ENCODE measurements around the gene LAGE3.

Gene LAGE3

DNA sequence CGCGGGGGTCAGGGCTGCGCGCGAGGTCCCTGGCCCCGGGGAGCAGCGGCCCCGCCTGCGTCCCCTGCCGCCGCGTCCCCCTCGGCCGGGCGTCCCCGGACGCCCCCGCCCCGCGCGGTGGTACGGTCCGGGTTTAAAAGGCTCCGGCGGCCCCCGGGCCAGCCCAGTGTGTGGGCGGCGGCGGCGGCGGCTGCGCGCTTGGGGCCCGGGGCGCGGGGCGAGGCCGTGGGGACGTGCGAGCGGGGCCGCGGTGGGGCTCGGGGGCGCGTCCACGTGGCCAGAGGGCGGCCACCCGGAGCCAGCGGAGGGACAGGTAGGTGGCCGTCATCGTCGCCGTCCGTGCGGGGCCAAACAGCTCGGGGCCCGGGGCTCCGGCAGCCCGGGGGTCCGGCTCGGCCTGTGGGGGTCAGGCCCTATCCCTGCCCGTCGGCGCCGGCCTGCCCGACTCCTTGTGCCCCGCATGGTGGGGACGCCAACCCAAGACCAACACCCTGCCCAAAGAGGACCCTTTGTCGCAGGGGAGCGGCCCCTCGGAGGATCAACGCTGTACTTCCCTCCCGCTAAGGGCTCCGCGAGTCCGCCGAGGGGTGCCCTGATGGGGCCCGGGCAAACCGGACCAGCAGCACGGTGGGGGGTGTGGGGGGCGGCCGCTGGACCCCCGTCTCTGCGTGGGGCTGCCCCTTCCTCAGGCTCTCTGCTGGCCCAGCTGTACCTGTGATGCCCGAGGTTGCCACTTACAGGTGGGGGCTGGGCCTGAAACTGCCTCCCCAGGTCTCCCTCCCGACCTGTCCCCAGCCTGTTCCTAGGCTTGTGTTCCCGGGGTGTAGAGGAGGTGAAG, 20.7 kb downstream of the LAGE3 start, which contains the start of gene PLXNA3:
PLXNA3 (plus strand) TSS at position 166 of the 838 bp plus-strand sequence. CDS start 1,903 bp downstream, outside the sequence.
- peak; percentile 72 for DNase-seq (ENCODE audit: low spot score)

GRCh38 chrX:154457491-154458115, 21.5 kb downstream of the LAGE3 start:
- DNase-seq (ENCODE audit: low spot score) = peak; percentile 81
- no peak for FAIRE-seq

More for the DNA sequence above, 20.7 kb downstream of the LAGE3 start, which contains the start of gene PLXNA3:
- FAIRE-seq = no peak

DNA sequence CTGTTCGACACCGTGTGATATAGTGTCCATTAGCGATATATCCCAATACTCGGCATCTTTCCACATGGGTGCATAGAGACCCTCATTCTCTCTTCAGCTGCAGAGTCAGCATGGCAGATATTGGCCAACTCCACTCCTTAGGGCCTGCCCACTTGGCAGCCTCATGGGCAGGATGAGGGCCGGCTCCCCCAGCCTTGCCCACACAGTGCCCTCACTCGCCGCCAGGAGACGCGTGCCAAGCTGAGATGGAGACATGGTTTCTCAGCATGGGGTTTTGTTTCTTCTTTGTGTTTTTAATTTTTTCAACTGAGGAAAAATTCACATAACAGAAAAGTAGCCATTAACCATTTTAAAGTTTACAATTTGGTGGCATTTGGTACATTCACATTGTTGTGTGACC, 26.3 kb downstream of the LAGE3 start:
- FAIRE-seq = no peak
- DNase-seq (ENCODE audit: low spot score) = no peak

DNA sequence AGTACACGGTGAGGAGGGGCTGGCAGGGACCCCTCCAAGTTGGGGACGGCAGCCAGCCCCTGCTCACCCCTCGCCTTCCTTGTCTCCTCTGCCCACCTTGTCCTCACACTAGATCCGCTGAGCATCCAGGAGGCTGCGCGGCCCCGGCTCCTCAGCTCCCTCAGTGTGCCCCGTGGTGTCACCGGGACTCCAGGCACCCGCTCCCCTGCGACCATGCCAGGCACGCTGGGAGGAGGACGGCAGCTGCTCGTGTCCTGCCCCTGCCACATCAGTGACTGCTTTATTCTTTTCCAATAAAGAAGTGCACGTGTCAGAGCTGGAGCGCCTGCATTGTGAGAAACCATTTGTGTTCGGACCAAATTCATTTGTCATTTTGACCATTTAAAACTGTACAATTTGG, 28.8 kb downstream of the LAGE3 start:
- DNase-seq (ENCODE audit: low spot score) = no peak
- FAIRE-seq = no peak

GRCh38 chrX:154449618-154450017, 29.5 kb downstream of the LAGE3 start:
- DNase-seq (ENCODE audit: low spot score) = no peak
- no peak for FAIRE-seq

- DNase-seq (ENCODE audit: low spot score) = no peak
- no peak for FAIRE-seq
Observed at GRCh38 chrX:154448484-154448883, 30.6 kb downstream of the LAGE3 start.

DNA sequence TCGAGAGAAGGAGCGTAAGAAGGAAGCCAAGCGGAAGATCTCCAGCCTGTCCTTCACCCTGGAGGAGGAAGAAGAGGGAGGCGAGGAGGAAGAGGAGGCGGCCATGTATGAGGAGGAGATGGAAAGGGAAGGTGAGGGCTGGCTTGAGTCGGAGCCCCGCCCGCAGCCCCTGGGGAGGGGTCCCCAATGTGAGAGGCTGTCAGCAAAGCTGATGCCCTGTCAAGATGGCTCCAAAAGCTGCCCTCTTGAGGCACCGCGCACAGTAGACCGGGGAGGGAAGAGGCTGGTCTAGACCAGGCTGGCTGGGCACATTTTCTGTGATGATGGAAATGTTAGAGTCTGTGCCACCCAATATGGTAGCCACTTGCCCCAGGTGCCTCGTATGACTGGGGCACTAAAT, 32.7 kb downstream of the LAGE3 start:
- DNase-seq (ENCODE audit: low spot score) (no peak), FAIRE-seq (no peak)

DNA sequence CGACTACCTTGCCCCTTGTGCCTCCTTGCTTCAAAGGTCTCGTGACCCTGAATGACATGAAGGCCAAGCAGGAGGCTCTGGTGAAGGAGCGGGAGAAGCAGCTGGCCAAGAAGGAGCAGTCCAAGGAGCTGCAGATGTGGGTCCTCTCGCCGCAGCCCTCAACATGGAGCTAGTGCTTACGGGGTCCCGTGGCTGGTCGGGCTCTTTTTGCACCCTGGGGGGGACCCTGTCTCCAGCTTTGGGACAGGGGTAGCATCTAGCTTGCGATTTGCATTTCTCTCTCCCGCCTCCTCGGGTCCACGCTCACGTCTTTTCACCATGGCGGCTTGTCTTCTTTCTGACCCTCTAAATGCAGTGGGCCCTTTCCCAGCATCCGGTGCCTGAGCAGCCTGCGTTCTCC, 33.3 kb downstream of the LAGE3 start:
- no peak for DNase-seq (ENCODE audit: low spot score)
- FAIRE-seq = no peak

DNA sequence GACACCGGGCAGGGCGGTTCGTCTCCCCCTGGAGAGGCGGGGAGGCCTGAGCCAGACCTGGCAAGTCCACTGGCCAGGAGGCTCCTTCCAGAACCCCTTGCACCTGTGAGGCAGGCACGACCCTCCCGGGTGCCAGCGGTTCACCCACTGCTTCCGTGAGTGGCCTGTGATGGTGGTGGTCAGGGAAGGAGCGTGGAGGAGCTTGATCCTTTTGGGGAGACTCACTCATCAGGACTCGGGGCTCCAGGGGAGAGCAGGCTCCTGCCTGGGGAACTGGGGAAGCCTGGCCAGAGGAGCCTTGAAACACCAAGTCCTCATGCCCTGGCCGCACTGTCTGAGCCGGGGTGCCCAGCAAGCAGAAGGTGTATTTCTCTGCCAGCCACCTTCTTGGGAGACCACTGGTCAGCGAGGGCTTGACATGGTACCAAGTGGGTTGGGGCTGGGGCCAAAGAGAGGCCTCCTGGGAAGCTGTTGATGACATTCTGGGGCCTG, 34.3 kb downstream of the LAGE3 start:
- FAIRE-seq (no peak), DNase-seq (ENCODE audit: low spot score) (no peak)

GRCh38 chrX:154443992-154444754, 34.9 kb downstream of the LAGE3 start, which contains the start of gene FAM50A:
FAM50A (plus strand) TSS chrX:154444141; CDS start chrX:154444236, 95 bp downstream.
- DNase-seq (ENCODE audit: low spot score) (peak; percentile 88), FAIRE-seq (no peak)

- no peak for FAIRE-seq
- DNase-seq (ENCODE audit: low spot score) = no peak
Observed at GRCh38 chrX:154443479-154443910, 35.6 kb downstream of the LAGE3 start.

GRCh38 chrX:154441984-154442707, 36.9 kb downstream of the LAGE3 start:
- DNase-seq (ENCODE audit: low spot score) = no peak
- FAIRE-seq = no peak

DNA sequence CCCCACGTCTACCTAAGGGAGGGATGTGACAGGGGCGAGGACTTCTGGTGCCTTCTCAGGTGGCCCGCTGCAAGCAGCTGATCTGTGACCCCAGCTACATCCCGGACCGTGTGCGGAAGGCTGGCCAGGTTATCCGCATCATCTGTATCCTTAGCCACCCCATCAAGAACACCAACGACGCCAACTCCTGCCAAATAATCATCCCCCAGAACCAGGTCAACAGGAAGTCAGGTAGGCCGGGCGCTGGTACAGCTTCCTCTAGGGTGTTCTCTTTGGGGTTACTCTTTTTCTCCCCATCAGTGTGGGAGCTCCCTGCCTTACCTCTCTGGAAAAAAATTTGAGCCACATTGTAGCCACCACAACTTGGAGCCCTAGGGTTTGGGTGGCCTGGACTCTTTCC, 37.5 kb downstream of the LAGE3 start:
- no peak for DNase-seq (ENCODE audit: low spot score)
- no peak for FAIRE-seq

DNA sequence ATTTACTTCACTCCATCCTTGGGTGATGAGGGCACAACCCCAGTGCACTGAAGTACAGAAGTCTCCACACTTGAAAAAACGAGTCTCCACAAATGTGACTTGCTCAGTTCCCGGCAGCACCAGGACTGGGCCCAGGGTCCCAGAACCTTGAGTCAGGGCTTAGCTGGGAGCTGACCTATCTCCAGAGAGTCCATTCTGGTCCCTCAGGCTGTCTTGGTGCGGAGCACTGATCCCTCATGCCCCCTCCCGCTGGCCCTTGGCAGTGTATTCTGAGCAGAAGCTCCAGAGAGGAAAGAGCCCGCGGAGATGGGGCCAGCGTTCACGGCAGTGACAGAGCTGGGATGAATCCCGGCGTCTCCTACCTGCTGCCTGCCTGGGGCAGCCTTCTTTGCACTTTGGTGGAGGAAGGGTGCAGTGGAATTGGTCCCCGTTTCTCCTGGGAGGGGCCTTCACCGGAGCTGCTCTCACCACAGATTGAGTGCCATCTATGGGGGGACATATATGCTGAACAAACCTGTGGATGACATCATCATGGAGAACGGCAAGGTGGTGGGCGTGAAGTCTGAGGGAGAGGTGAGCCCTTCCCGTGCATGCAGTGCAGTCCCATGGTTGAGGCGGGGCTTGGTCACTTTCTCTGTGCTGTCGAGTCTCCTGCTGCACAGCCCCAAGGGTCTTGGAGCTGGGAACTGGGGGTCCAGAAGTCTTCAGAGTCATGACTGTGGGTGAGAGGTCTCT, 38.3 kb downstream of the LAGE3 start:
- DNase-seq (ENCODE audit: low spot score) (no peak), FAIRE-seq (no peak)

GRCh38 chrX:154439841-154440240, 39.2 kb downstream of the LAGE3 start:
- FAIRE-seq = no peak
- DNase-seq (ENCODE audit: low spot score) = no peak

- DNase-seq (ENCODE audit: low spot score) (no peak), FAIRE-seq (no peak)
Observed at GRCh38 chrX:154437971-154438893, 40.8 kb downstream of the LAGE3 start.

DNA sequence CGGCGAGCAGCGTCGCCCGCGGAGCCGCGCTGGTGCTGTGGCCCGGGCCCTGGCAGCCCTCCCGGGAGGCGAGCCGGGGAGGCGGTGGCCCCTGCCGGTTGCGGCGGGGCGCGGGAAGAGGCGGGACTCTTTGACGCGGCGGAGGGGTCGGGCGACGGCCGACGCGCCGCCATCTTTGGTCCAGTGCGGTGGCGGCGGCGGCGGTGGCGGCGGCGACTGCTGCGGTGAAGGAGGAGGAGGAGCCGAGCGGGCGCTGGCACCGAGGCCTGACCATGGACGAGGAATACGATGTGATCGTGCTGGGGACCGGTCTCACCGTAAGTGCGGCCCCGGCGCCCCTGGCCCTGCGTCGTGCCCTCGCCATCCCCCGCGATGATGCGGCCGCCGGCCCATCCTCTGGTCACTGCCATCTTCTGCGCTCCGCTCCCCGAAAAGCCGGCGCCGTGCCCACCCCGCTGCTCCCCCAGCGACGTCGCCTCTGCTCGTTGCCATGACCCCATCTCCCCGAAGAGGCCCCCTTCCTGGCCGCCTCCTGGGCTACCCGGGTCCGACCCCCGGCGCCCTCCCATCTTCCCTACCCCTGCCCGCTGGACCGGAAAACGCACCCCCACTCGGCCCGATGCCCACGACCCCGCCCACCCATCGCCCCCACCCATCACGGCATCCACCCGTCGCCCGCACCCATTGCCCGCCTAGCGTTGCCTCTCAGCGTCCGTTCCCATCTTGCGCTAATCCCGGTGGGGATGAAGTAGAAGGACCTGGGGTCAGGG, 41.9 kb downstream of the LAGE3 start, which contains the start of gene GDI1:
GDI1 (plus strand) TSS at position 172 of the 770 bp plus-strand sequence; CDS start at position 273, 101 bp downstream.
- DNase-seq (ENCODE audit: low spot score) (peak; percentile 64), FAIRE-seq (no peak)

- no peak for FAIRE-seq
- peak; percentile 71 for DNase-seq (ENCODE audit: low spot score)
Observed at GRCh38 chrX:154436374-154436982, 42.6 kb downstream of the LAGE3 start.
